SIG-M5 treated with dmso at 0.1 percent for 504 hours (cell line): Measurements from ENCODE around the gene WDPCP.
"Not testable (repeated sequence)": the region's sequence is repeated elsewhere in the genome, so short reads cannot be mapped to it uniquely, and the experiment has no call there.

Experiments
- DNase-seq: peaks from one replicate; lab custom pipeline; 2025; ENCODE audit not compliant: unreplicated experiment; lab: John Stamatoyannopoulos, UW

WDPCP gene

DNA sequence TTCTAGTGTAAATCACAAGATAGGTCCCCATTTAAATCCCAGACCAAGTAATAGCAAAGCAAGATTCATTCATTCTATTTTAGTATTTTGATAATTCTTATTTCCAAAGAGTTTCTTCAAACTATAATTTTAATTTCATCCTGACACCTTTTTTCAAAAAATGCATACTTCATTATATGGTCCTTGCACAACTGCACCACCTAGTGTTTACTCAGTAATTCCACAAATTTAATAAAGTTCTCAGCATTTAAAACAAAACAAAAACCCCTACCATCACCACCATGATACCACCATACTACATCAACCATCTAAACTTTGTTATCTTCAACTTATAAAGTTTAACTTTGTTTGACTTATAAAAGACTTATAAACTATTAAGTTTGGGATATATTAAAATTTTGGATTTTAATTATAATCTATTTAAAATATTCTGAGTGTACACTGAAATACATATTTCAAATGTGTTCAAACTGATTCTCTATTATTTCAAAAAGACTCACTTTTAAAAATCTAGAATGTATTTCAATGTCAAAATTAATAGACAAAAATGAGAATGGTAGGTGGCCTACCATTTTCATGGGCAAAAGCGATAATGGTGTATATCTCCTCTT lies 44.2 kb downstream of the WDPCP start:
- peak; percentile 27 for DNase-seq

GRCh38 chr2:63539416-63540162 lies 48.7 kb downstream of the WDPCP start:
- DNase-seq = no peak

GRCh38 chr2:63538390-63538789 lies 49.9 kb downstream of the WDPCP start:
- no peak for DNase-seq

DNA sequence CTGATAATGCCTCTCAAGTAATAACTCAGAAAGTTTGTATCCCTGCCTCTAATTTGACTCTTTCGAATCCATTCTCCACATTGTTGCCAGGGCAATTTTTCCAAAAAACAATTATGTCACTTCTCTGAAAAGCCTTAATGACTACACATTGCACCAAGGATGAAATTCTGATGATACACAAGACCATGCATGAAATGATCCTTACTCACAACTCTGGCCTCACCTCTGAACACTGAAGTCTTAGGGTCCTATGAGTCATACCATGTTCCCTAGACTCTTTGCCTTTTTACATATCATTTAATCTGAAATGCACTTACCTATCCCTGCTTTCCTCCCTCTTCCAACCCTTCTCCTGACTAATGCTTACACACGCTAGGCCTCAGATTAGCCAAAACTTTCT lies 51.0 kb downstream of the WDPCP start:
- DNase-seq = no peak

- no peak for DNase-seq
Measured at GRCh38 chr2:63530704-63531279, 57.5 kb downstream of the WDPCP start.

DNA sequence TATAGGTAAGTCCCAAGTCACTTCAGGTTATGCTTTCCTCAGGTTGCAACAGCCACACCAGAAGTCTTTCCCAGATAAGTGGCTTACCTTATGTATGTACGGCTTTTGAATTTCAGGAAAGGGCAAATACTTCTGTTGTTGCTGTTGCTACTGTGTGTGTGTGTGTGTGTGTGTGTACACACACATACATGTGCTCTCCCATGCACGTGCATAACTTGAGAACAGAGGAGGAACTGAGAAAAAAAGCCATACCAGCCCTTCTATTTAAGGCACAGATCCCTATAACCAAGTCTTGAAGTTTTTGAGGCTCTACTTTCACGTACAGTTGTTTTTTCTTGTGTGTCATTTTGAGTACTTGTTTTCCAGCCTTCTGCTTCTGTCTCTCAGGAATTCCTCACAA lies 62.4 kb downstream of the WDPCP start:
- DNase-seq = peak; percentile 20

DNA sequence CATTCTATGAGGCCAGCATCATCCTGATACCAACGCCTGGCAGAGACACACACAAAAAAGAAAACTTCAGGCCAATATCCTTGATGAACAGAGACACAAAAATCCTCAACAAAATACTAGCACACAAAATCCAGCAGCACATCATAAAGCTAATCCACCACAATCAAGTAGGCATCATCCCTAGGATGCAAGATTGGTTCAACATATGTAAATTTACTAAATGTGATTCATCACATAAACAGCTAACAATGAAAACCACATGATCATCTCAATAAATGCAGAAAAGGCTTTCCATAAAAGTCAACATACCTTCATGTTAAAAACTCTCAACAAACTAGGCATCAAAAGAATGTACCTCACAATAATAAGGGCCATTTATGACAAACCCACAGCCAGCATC lies 65.3 kb downstream of the WDPCP start:
- no peak for DNase-seq

- DNase-seq = no peak
Measured at GRCh38 chr2:63520793-63521192, 67.5 kb downstream of the WDPCP start.

- DNase-seq = no peak
Measured at GRCh38 chr2:63514781-63515180, 73.5 kb downstream of the WDPCP start.

- DNase-seq = no peak
Measured at GRCh38 chr2:63514237-63514716, 74.0 kb downstream of the WDPCP start.

- DNase-seq = no peak
Measured at GRCh38 chr2:63506320-63506719, 82.0 kb downstream of the WDPCP start.

- DNase-seq = no peak
Measured at GRCh38 chr2:63503818-63504217, 84.5 kb downstream of the WDPCP start.

DNA sequence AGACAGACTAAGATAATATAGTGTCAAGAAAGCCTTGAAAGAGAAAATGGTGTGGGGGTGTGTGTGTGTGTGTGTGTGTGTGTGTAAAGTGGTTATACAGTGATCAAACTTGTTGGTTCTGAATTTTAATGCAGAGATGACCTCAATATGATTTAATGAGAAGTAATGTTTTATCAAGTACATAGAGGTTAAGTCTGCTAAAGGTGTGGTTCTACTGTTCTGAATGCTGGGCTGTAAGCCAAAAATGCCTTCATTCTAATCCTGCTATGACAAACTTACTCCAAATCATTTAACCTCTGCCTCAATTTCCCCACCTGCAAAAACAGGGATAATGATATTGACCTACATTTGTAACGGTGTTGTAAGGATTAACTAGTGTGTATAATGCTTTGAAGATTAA lies 87.9 kb downstream of the WDPCP start:
- no peak for DNase-seq

- DNase-seq = no peak
Measured at GRCh38 chr2:63497576-63497975, 90.7 kb downstream of the WDPCP start.

GRCh38 chr2:63494968-63495367 lies 93.3 kb downstream of the WDPCP start:
- DNase-seq = no peak

DNA sequence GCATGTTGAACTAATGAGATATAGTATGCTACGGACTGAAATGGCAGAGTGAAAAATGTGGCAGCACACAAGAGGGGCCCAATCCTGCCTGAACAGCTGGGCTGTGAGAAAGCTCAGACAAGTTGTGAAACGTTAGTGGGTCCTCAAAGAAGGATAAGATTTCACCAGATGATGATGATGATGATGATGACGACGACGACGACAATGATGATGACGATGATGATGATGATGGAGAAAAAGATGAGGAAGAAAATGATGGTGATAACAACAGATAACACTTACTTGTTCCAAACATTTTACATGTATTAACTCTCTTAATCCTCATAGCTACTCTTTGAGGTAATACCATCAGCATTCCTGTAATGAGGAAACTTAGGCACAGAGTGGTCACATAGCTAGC lies 94.2 kb downstream of the WDPCP start:
- DNase-seq = no peak

DNA sequence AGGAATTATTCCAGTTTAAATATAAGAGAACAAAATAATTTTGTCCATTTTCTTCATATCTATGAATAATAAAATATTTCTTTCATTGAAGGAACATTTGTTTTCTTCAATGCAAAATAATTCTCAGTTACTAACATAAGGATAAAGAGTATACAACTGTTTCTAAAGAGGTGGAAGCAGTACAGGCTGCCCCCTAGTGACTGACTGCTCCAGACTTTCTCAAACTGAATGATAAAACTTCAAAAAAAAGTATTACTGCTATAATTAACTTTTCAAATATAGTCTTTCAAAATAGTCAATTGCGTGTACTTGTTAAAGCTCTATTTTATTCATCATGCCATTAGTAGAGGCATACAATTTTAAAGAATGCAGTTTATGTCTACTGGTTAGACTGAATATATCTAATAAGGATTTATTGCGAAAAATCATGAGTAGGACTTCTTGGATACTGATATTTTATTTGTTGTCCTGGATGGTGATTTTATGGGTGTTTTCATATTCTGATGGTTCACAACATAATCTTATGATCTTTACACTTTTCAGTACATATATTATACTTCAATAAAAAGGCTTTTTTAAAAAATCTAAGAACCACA lies 100.1 kb downstream of the WDPCP start:
- DNase-seq = peak; percentile 19

- peak; percentile 57 for DNase-seq
Measured at GRCh38 chr2:63486861-63487290, 101.4 kb downstream of the WDPCP start.

DNA sequence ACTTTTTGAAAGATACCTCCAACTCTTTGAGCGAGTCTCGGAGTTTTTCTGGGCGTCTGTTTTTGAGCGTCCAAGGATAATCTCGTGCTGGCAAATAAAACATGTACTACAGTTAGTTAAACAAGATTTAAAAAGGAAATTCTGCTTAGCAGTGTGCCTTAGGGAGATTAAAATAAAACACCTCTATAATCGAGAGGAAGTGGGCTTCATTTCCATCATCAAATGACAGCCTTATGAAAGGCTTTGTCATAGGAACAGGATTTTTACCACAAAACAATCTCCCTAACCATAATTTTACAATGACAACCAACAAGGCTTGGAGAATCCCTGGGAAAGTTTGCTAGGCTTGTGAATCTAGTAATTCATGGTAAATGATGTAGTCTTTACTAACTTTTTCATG lies 103.4 kb downstream of the WDPCP start:
- DNase-seq = no peak

- no peak for DNase-seq
Measured at GRCh38 chr2:63484481-63484880, 103.8 kb downstream of the WDPCP start.

- no peak for DNase-seq
Measured at GRCh38 chr2:63477686-63478085, 110.6 kb downstream of the WDPCP start.

GRCh38 chr2:63469313-63469712 lies 119.0 kb downstream of the WDPCP start:
- not testable (repeated sequence) for DNase-seq
